GM12874 (cell line): ENCODE data around the gene SMG9.

ENCODE experiments used
- TF ChIP-seq, protein P1 (sequence below): IDR thresholded peaks from 2 replicates; pipeline ENCODE4 v1.5.1; 2011; ENCODE audit warnings: low read depth, mild to moderate bottlenecking, control low read depth, low read length, moderate library complexity; ENCODE audit not compliant: insufficient read depth

SMG9 gene

DNA sequence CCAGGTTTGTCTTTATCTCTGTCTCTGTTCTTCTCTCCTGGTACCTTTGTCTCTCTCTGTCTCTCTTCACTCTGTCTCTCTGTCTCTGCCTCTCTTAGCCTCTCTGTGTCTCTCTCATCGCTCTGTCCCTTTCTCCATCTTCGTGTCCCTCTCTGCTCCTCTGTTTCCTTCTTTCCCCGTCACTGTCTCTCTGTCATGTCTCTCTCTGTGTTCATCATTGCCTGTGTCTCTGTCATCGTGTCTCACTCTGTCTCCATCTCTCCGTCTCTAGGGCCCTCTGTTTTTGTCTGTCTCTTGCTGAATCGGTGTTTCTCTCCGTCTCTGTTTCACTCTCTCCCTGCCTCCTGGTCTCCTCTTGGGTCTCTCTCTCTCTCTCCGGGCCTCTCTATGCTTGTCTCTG, 28.9 kb upstream of the SMG9 start:
- TF ChIP-seq, protein P1, sequence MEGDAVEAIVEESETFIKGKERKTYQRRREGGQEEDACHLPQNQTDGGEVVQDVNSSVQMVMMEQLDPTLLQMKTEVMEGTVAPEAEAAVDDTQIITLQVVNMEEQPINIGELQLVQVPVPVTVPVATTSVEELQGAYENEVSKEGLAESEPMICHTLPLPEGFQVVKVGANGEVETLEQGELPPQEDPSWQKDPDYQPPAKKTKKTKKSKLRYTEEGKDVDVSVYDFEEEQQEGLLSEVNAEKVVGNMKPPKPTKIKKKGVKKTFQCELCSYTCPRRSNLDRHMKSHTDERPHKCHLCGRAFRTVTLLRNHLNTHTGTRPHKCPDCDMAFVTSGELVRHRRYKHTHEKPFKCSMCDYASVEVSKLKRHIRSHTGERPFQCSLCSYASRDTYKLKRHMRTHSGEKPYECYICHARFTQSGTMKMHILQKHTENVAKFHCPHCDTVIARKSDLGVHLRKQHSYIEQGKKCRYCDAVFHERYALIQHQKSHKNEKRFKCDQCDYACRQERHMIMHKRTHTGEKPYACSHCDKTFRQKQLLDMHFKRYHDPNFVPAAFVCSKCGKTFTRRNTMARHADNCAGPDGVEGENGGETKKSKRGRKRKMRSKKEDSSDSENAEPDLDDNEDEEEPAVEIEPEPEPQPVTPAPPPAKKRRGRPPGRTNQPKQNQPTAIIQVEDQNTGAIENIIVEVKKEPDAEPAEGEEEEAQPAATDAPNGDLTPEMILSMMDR = no peak

DNA sequence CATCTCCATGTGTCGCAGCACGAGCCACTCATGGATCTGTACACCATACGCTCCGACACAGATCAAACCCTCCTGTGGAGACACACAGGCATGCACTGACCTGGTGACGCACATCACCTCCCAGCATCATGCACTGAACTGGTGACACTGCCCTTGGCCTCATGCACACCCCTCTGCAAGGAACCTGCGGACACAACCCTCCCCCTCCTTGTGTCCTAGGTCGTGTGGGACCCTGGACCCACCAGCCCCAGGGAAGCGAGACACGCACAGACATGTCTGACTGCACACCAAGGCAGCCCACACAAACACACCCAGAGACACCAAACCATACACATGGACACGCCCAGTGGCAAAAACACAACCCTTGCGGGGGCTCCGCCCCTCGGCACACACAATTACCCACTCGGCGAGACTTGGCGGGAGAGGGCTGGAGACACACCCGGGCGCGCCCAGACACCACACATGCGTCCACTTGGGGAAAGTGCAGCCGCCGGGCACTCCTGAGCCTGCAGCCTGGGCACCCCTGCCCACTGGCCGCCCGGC, 28.0 kb upstream of the SMG9 start:
- TF ChIP-seq, protein P1 = no peak

DNA sequence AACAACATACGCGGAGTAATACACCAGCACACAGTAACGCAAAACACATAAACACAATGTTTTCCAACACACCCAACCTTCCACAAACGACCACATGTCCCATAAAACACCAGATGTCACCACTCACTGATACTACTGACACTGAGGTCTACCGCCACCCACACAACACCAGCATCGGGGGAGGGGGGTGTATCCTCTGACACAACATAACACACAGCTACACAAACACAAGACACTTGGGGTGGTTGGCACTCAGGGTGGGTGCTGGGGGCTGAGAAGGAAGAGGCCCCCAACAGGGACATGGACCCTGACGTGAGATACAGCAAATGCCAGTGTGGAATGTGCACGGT, 27.5 kb upstream of the SMG9 start:
- TF ChIP-seq, protein P1 = no peak

- TF ChIP-seq, protein P1 = no peak
These were observed 27.0 kb upstream of the SMG9 start for GRCh38 chr19:43781630-43782310.

GRCh38 chr19:43780706-43781525, 26.2 kb upstream of the SMG9 start, which contains the start of gene KCNN4:
TSS of gene KCNN4 (minus strand) at chr19:43780973. CDS start at chr19:43780861, 112 bp downstream.
- TF ChIP-seq, protein P1 = no peak

- TF ChIP-seq, protein P1 = peak; percentile 57
These were observed 25.1 kb upstream of the SMG9 start for GRCh38 chr19:43779820-43780219.

GRCh38 chr19:43779147-43779819, 24.5 kb upstream of the SMG9 start:
- TF ChIP-seq, protein P1 = no peak
